GM12878 (cell line): ENCODE measurements around the gene RGCC.

ENCODE experiments used
- CTCF ChIP-seq, 3 experiments: IDR thresholded peaks in 2 of 3; conservative IDR thresholded peaks in 1 of 3; 2 replicates each; pipeline ENCODE4 v1.5.1; 2011; ENCODE audit warnings: low read depth in 3 of 3, low read length in 3 of 3, mild to moderate bottlenecking in 3 of 3, control low read depth in 2 of 3, moderate library complexity in 2 of 3, inconsistent platforms in 1 of 3, mixed read lengths in 1 of 3; ENCODE audit not compliant: control insufficient read depth in 2 of 3, insufficient read depth in 1 of 3; ENCODE audit errors: extremely low read depth in 1 of 3
- POLR2A ChIP-seq: IDR thresholded peaks from 2 replicates; pipeline ENCODE4 v1.6.1; 2011; ENCODE audit warnings: low read depth, mild to moderate bottlenecking, low read length

- no peak for TF ChIP-seq POLR2A
- TF ChIP-seq CTCF (IDR thresholded peaks at IDR 0.05 in 2 of 3, conservative IDR thresholded peaks at IDR 0.05 in 1 of 3; ENCODE audit: control insufficient read depth in 2 of 3, extremely low read depth in 1 of 3, insufficient read depth in 1 of 3, low read depth in 3 of 3, low read length in 3 of 3): no peak
Measured at GRCh38 chr13:41490371-41491015, 33.1 kb downstream of the RGCC start.
